SU-DHL-6 (cell line): Measurements from ENCODE around the gene IL36B.

Source experiments
- H2AFZ ChIP-seq: fragments of 200-600 bp; sonication (generic); 2 replicates; pipeline ENCODE4 v1.6.1; 2014; ENCODE audit warnings: low read depth, mild to moderate bottlenecking, moderate library complexity, mixed read lengths, antibody characterized with exemption, low read length; ENCODE audit not compliant: severe bottlenecking
- H3F3A ChIP-seq: fragments of 200-600 bp; shearing (Covaris generic); 2 replicates; pipeline ENCODE4 v1.6.0; 2016; ENCODE audit warnings: antibody characterized with exemption, mild to moderate bottlenecking; ENCODE audit not compliant: insufficient read depth
- H3K27ac ChIP-seq: fragments of 200-600 bp; sonication (generic); 2 replicates; pipeline ENCODE4 v1.5.1; 2016; ENCODE audit warnings: low read depth, mild to moderate bottlenecking, low read length, moderate library complexity, mixed read lengths
- H3K27me3 ChIP-seq: fragments of 200-600 bp; sonication (generic), shearing (Covaris generic); 2 replicates; pipeline ENCODE4 v1.6.0; 2014; ENCODE audit warnings: mild to moderate bottlenecking, low read length
- H3K36me3 ChIP-seq: fragments of 200-600 bp; sonication (generic); 2 replicates; pipeline ENCODE4 v1.6.1; 2014; ENCODE audit warnings: mild to moderate bottlenecking, low read length, mixed read lengths
- H3K4me2 ChIP-seq: fragments of 300-600, 200-600 bp; shearing (Covaris generic), sonication (generic); 2 replicates; pipeline ENCODE4 v1.6.0; 2014; ENCODE audit warnings: low read length, low read depth, mild to moderate bottlenecking; ENCODE audit not compliant: poor library complexity, severe bottlenecking
- H3K4me3 ChIP-seq: fragments of 200-600 bp; sonication (generic); 2 replicates; pipeline ENCODE4 v1.5.1; 2014; ENCODE audit warnings: antibody characterized with exemption, low read length, mild to moderate bottlenecking, mixed read lengths; ENCODE audit not compliant: insufficient read depth, poor library complexity, severe bottlenecking
- H3K79me2 ChIP-seq: fragments of 200-600 bp; sonication (generic); 2 replicates; pipeline ENCODE4 v1.6.1; 2014; ENCODE audit warnings: mild to moderate bottlenecking, low read length, moderate library complexity; ENCODE audit not compliant: insufficient read depth
- H3K9ac ChIP-seq: fragments of 200-600 bp; sonication (generic); 2 replicates; pipeline ENCODE4 v1.7.0; 2014; ENCODE audit warnings: mild to moderate bottlenecking, low read length
- H3K9me2 ChIP-seq: fragments of 200-600 bp; sonication (generic); replicated peaks from 2 replicates; pipeline ENCODE4 v1.6.1; 2014; ENCODE audit warnings: low read length; ENCODE audit not compliant: insufficient read depth
- H3K9me3 ChIP-seq: fragments of 200-600 bp; sonication (generic); 2 replicates; pipeline ENCODE4 v1.6.1; 2014; ENCODE audit warnings: low read length, mixed read lengths; ENCODE audit not compliant: insufficient read depth
- H4K20me1 ChIP-seq: fragments of 200-600 bp; sonication (generic); 2 replicates; pipeline ENCODE4 v1.6.1; 2014; ENCODE audit warnings: low read depth, mild to moderate bottlenecking, antibody characterized with exemption, low read length, moderate library complexity, mixed read lengths
- CTCF ChIP-seq: fragments of 200-600 bp; sonication (generic); IDR thresholded peaks from one replicate; pipeline ENCODE4 v1.5.1; 2017; ENCODE audit warnings: antibody characterized with exemption, mild to moderate bottlenecking, low read length, moderate library complexity; ENCODE audit not compliant: insufficient read depth, poor library complexity, severe bottlenecking
- EZH2phosphoT487 ChIP-seq: fragments of 200-600 bp; sonication (generic), shearing (Covaris generic); conservative IDR thresholded peaks from 2 replicates; pipeline ENCODE4 v1.6.1; 2018; ENCODE audit warnings: mild to moderate bottlenecking, antibody characterized with exemption, low read length, moderate library complexity, mixed read lengths

The IL36B gene

GRCh38 chr2:113069676-113070605 is 17.3 kb upstream of the IL36B start:
- Histone ChIP-seq H3K4me2 (no peak overlapping the region), H3K79me2 (no peaks in the 10 kb centered on the region), H3K27ac (no peak overlapping the region)

GRCh38 chr2:113068706-113069485 is 16.2 kb upstream of the IL36B start:
- Histone ChIP-seq H3F3A (no peaks in the 10 kb centered on the region), H3K27me3 (no peaks in the 10 kb centered on the region), H3K27ac (no peak overlapping the region), H3K9me2 (no peaks in the 10 kb centered on the region), H3K79me2 (no peaks in the 10 kb centered on the region), H3K9me3 (no peaks in the 10 kb centered on the region), H3K4me2 (no peak overlapping the region), H2AFZ (no peak overlapping the region), H3K9ac (no peak overlapping the region), H4K20me1 (no peaks in the 10 kb centered on the region), H3K4me3 (no peak overlapping the region), H3K36me3 (no peaks in the 10 kb centered on the region)
- TF ChIP-seq EZH2phosphoT487: no peak
- no peak for TF ChIP-seq CTCF

More at GRCh38 chr2:113069676-113070605, 17.3 kb upstream of the IL36B start:
- no peaks in the 10 kb centered on the region for H3K27me3 ChIP-seq
- no peaks in the 10 kb centered on the region for H3K9me3 ChIP-seq
- no peak overlapping the region for H2AFZ ChIP-seq
- no peaks in the 10 kb centered on the region for H3F3A ChIP-seq
- H3K36me3 ChIP-seq: no peaks in the 10 kb centered on the region
- H4K20me1 ChIP-seq: no peaks in the 10 kb centered on the region
- no peak overlapping the region for H3K4me3 ChIP-seq
- TF ChIP-seq EZH2phosphoT487 (no peak), CTCF (no peak)
- no peak overlapping the region for H3K9ac ChIP-seq
- H3K9me2 ChIP-seq: no peaks in the 10 kb centered on the region

- Histone ChIP-seq H2AFZ (no peak overlapping the region), H3K79me2 (no peaks in the 10 kb centered on the region), H3K27me3 (no peaks in the 10 kb centered on the region), H3K27ac (no peak overlapping the region), H3F3A (no peaks in the 10 kb centered on the region), H3K36me3 (no peaks in the 10 kb centered on the region), H3K4me2 (no peak overlapping the region), H3K9me3 (no peaks in the 10 kb centered on the region), H3K9me2 (no peaks in the 10 kb centered on the region), H3K4me3 (no peak overlapping the region), H4K20me1 (no peaks in the 10 kb centered on the region), H3K9ac (no peak overlapping the region)
- no peak for TF ChIP-seq CTCF
- no peak for TF ChIP-seq EZH2phosphoT487
Observed at GRCh38 chr2:113068249-113068648, 15.6 kb upstream of the IL36B start.
